H1 (cell line): ENCODE measurements around the gene SNX3. TPM values are rescaled to one million over a fixed set of nuclear protein-coding genes. Genes with fewer than 3 reads are reported as not detected.

ENCODE experiments used
- CTCF ChIA-PET: fragments of 300-600 bp; sonication (Branson Sonifier 250); formaldehyde crosslinking; loops from one replicate; lab custom pipeline; 2021; ENCODE audit not compliant: partially characterized antibody; lab: Charles Lee
- POLR2A ChIA-PET: fragments of 300-600 bp; sonication (Branson Sonifier 250); formaldehyde crosslinking; loops from one replicate; lab custom pipeline; 2021; ENCODE audit warnings: inconsistent platforms; ENCODE audit not compliant: partially characterized antibody; lab: Charles Lee
- DNase-seq, 2 experiments: peaks; one replicate each; pipeline versions ENCODE4 v3.0.0 to v3.0.0-alpha.2; 2010 to 2022; ENCODE audit warnings: low spot score in 2 of 2, low read depth in 1 of 2, mixed read lengths in 1 of 2
- FAIRE-seq: peaks from 2 replicates; lab custom pipeline; 2011; peaks lifted over from hg19 to GRCh38; lab: Jason Lieb, UNC
- H2AFZ ChIP-seq: 2 replicates; pipeline ENCODE4 v1.8.1; 2012; ENCODE audit warnings: low read length, inconsistent platforms
- H2AK5ac ChIP-seq: 2 replicates; pipeline ENCODE4 v1.6.1; 2013; ENCODE audit warnings: low read depth, low read length
- H2BK120ac ChIP-seq: replicated peaks from 2 replicates; pipeline ENCODE3; 2013; ENCODE audit warnings: low read depth, low read length, inconsistent platforms
- H2BK12ac ChIP-seq: 2 replicates; pipeline ENCODE4 v1.6.1; 2013; ENCODE audit warnings: low read depth, low read length
- H2BK15ac ChIP-seq: 2 replicates; pipeline ENCODE4 v1.6.1; 2013; ENCODE audit warnings: low read length
- H2BK20ac ChIP-seq: 2 replicates; pipeline ENCODE4 v1.6.1; 2013; ENCODE audit warnings: low read length
- H2BK5ac ChIP-seq: 2 replicates; pipeline ENCODE4 v1.6.1; 2013; ENCODE audit warnings: low read depth, low read length
- H3K14ac ChIP-seq: 2 replicates; pipeline ENCODE4 v1.6.1; 2013; ENCODE audit warnings: inconsistent platforms; ENCODE audit not compliant: insufficient read length
- H3K18ac ChIP-seq: 2 replicates; pipeline ENCODE4 v1.6.1; 2013; ENCODE audit warnings: low read length; ENCODE audit errors: extremely low read depth
- H3K23ac ChIP-seq: 2 replicates; pipeline ENCODE4 v1.6.1; 2013; ENCODE audit warnings: inconsistent platforms; ENCODE audit not compliant: insufficient read length
- H3K23me2 ChIP-seq: 2 replicates; pipeline ENCODE4 v1.6.1; 2013; ENCODE audit warnings: low read depth, low read length
- H3K27ac ChIP-seq: 2 replicates; pipeline ENCODE4 v1.6.1; 2011; ENCODE audit warnings: low read depth, low read length, inconsistent platforms
- H3K27me3 ChIP-seq, 4 experiments: replicated peaks in 1 of 4; 1 replicate in 1 of 4; 2 replicates in 3 of 4; pipeline versions ENCODE4 v1.6.1 to v1.8.1; 2011 to 2013; ENCODE audit warnings: low read length in 3 of 4, mild to moderate bottlenecking in 3 of 4, inconsistent platforms in 2 of 4, mixed read lengths in 2 of 4, moderate library complexity in 1 of 4; ENCODE audit not compliant: control insufficient read depth in 3 of 4, insufficient read depth in 3 of 4; ENCODE audit errors: extremely low read depth in 1 of 4
- H3K36me3 ChIP-seq, 4 experiments: 2 replicates each; pipeline versions ENCODE4 v1.6.1 to v1.8.1; 2011 to 2013; ENCODE audit warnings: mild to moderate bottlenecking in 4 of 4, low read length in 3 of 4, moderate library complexity in 2 of 4, control low read depth in 1 of 4, inconsistent platforms in 1 of 4; ENCODE audit not compliant: insufficient read depth in 4 of 4, control insufficient read depth in 2 of 4
- H3K4ac ChIP-seq: replicated peaks from 2 replicates; pipeline ENCODE3; 2013; ENCODE audit warnings: low read length, low read depth, mixed read lengths, inconsistent platforms; ENCODE audit not compliant: insufficient read length
- H3K4me1 ChIP-seq, 4 experiments: replicated peaks in 1 of 4; 1 replicate in 1 of 4; 2 replicates in 3 of 4; pipeline versions ENCODE4 v1.6.1 to v1.8.1; 2011 to 2013; ENCODE audit warnings: low read length in 3 of 4, inconsistent platforms in 2 of 4, mixed read lengths in 1 of 4; ENCODE audit not compliant: insufficient read depth in 4 of 4, control insufficient read depth in 3 of 4
- H3K4me2 ChIP-seq, 2 experiments: 2 replicates each; pipeline versions ENCODE4 v1.6.1 to v1.8.1; 2011 to 2013; ENCODE audit warnings: low read depth in 2 of 2, low read length in 2 of 2, control low read depth in 1 of 2, inconsistent platforms in 1 of 2, mild to moderate bottlenecking in 1 of 2; ENCODE audit not compliant: insufficient read depth in 1 of 2
- H3K4me3 ChIP-seq, 4 experiments: fragments of 200-600, 300-600 bp in 1 of 4; sonication (generic), shearing (Covaris generic), sonication (Bioruptor Twin) in 1 of 4; 2 replicates each; pipeline versions ENCODE4 v1.5.1 to v1.8.1; 2011 to 2016; ENCODE audit warnings: low read length in 4 of 4, low read depth in 3 of 4, control low read depth in 2 of 4, inconsistent platforms in 2 of 4, mild to moderate bottlenecking in 2 of 4, mixed read lengths in 1 of 4, moderate library complexity in 1 of 4; ENCODE audit not compliant: insufficient read depth in 2 of 4; ENCODE audit errors: extremely low read depth in 1 of 4
- H3K56ac ChIP-seq: replicated peaks from 2 replicates; pipeline ENCODE3; 2013; ENCODE audit warnings: low read depth, mild to moderate bottlenecking, mixed read lengths, low read length, inconsistent platforms; ENCODE audit not compliant: insufficient read length
- H3K79me1 ChIP-seq: 2 replicates; pipeline ENCODE4 v1.6.1; 2013; ENCODE audit warnings: low read depth, low read length, control low read depth
- H3K79me2 ChIP-seq, 2 experiments: 2 replicates each; pipeline versions ENCODE4 v1.6.1 to v1.8.1; 2012 to 2013; ENCODE audit warnings: low read length in 2 of 2, mild to moderate bottlenecking in 2 of 2, inconsistent platforms in 1 of 2; ENCODE audit not compliant: insufficient read depth in 2 of 2, control insufficient read depth in 1 of 2
- H3K9ac ChIP-seq, 4 experiments: replicated peaks in 1 of 4; 1 replicate in 1 of 4; 2 replicates in 3 of 4; pipeline versions ENCODE4 v1.6.1 to v1.8.1; 2011 to 2013; ENCODE audit warnings: low read depth in 3 of 4, low read length in 3 of 4, control low read depth in 2 of 4, mild to moderate bottlenecking in 2 of 4, moderate library complexity in 2 of 4, inconsistent platforms in 1 of 4; ENCODE audit errors: extremely low read depth in 1 of 4
- H3K9me3 ChIP-seq, 2 experiments: 2 replicates each; pipeline versions ENCODE4 v1.6.1 to v1.8.1; 2012 to 2013; ENCODE audit warnings: mild to moderate bottlenecking in 2 of 2, moderate library complexity in 2 of 2, control low read depth in 1 of 2, inconsistent platforms in 1 of 2, low read depth in 1 of 2, low read length in 1 of 2, mixed read lengths in 1 of 2; ENCODE audit not compliant: insufficient read depth in 2 of 2
- H4K20me1 ChIP-seq, 2 experiments: replicated peaks in 1 of 2; 2 replicates each; pipeline versions ENCODE3 to v1.8.1; 2011 to 2013; ENCODE audit warnings: inconsistent platforms in 2 of 2, low read length in 2 of 2, mild to moderate bottlenecking in 1 of 2; ENCODE audit not compliant: insufficient read depth in 2 of 2, control insufficient read depth in 1 of 2
- H4K5ac ChIP-seq: 2 replicates; pipeline ENCODE4 v1.6.1; 2013; ENCODE audit warnings: low read length, low read depth, mixed read lengths, inconsistent platforms; ENCODE audit not compliant: insufficient read length
- H4K8ac ChIP-seq: 2 replicates; pipeline ENCODE4 v1.8.0; 2013; ENCODE audit warnings: mild to moderate bottlenecking, moderate library complexity, low read length, inconsistent platforms; ENCODE audit not compliant: insufficient read depth; ENCODE audit errors: extremely low read depth
- H4K91ac ChIP-seq: replicated peaks from 2 replicates; pipeline ENCODE3; 2013; ENCODE audit warnings: low read length, mixed read lengths, inconsistent platforms; ENCODE audit not compliant: insufficient read length
- NANOG ChIP-seq: IDR thresholded peaks from 2 replicates; pipeline ENCODE4 v1.6.1; 2011; ENCODE audit warnings: low read length, low read depth, mild to moderate bottlenecking, inconsistent platforms; ENCODE audit not compliant: insufficient read depth, poor library complexity, severe bottlenecking
- WGBS, 2 experiments: shearing (Covaris generic) in 1 of 2; methylation state at CpG; one replicate each; pipeline versions ENCODE4 v1.1.6 to v1.1.7; 2013 to 2015; ENCODE audit warnings: low lambda C conversion rate in 2 of 2, mixed read lengths in 2 of 2, inconsistent platforms in 1 of 2, low coverage in 1 of 2, missing lambda C conversion rate in 1 of 2; ENCODE audit not compliant: insufficient replicate concordance in 2 of 2, insufficient coverage in 1 of 2, insufficient read length in 1 of 2; ENCODE audit errors: extremely low coverage in 1 of 2, missing lambda C conversion rate in 1 of 2; 5-methylcytosine and 5-hydroxymethylcytosine counted together
- polyA plus RNA-seq, 7 experiments: library from polyadenylated mRNA; depleted of rRNA in 3 of 7; stranded (reverse) in 5 of 7; unstranded in 2 of 7; fragments of >200 nt in 5 of 7; fragments of 200-250 nt in 2 of 7; gene quantifications; 1 replicate in 5 of 7; 2 replicates in 1 of 7; 4 replicates in 1 of 7; pipeline versions ENCODE4 v1.2.1 to v1.2.3, GENCODE V29; 2011 to 2013; ENCODE audit warnings: missing spikeins in 2 of 7, mixed read lengths in 2 of 7
- total RNA-seq: library from RNA; stranded (reverse); fragmentation: NEBNext Ultra II Directional; extraction: Animal tissue kit (Norgen Biotek cat#: 25700); gene quantifications from 2 replicates; pipeline ENCODE4 v1.2.1, GENCODE V29; 2021

The SNX3 gene
- total and polyA plus RNA-seq, 2 of the 8 experiments (the other 6 are each of a cell fraction or from before 2014, with no cell fraction given) = 72.5 to 150 TPM

DNA sequence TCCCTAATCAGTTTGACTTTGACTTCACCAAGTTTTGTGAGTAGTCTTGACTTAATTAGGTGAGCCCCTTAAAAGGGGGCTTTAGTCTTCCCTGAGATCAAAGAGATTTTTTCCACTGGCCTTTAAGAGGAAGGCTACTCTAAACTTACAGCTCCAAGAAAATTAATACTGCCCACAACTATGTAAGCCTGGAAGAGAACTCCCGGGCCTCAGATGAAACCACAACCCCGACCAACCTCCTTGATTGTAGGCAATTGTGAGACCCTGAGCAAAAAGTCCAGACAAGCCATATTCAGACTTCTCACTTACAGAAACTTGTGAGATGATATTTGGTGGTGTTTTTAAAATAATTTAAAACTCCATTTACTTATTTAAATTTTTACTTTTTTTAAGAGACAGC, 18.1 kb downstream of the SNX3 start:
- 89% methylated on average over 2 of the region's 2 CpGs; no CpG with 5 or more reads in 1 of the 2 experiments for WGBS, 2 experiments
- no peak overlapping the region for H2BK120ac ChIP-seq
- no peak overlapping the region for H4K91ac ChIP-seq
- POLR2A ChIA-PET = no interaction called here
- H2BK12ac ChIP-seq = no peak overlapping the region
- no peak overlapping the region for H3K14ac ChIP-seq
- no peak for TF ChIP-seq NANOG
- no peak overlapping the region for H2BK15ac ChIP-seq
- H3K36me3 ChIP-seq = no peaks in the 10 kb centered on the region
- H2BK5ac ChIP-seq = no peak overlapping the region
- H3K18ac ChIP-seq = no peak overlapping the region
- no peak overlapping the region for H3K4me2 ChIP-seq
- no peak overlapping the region for H2BK20ac ChIP-seq
- no peaks in the 10 kb centered on the region for H3K27me3 ChIP-seq
- no peaks in the 10 kb centered on the region for H3K23me2 ChIP-seq
- FAIRE-seq (no peak), DNase-seq (no peak)
- H4K5ac ChIP-seq = no peak overlapping the region
- peaks cover 0 to 3% of the 10 kb centered on the region in 2 experiments; a peak in 2 of 4 replicates for H3K79me2 ChIP-seq
- no peak overlapping the region for H3K9ac ChIP-seq
- H3K4me1 ChIP-seq = no peaks in the 10 kb centered on the region
- no peak overlapping the region for H3K4ac ChIP-seq
- no peak overlapping the region for H3K23ac ChIP-seq
- CTCF ChIA-PET = no interaction called here
- no peaks in the 10 kb centered on the region for H4K20me1 ChIP-seq
- no peaks in the 10 kb centered on the region; the same call in 1 of the 2 replicates for H3K79me1 ChIP-seq
- H2AFZ ChIP-seq = no peak overlapping the region
- H3K9me3 ChIP-seq = 0 out of 4 replicates have a peak, but pooled peaks cover 0 to 5% of the 10 kb centered on the region in 2 experiments
- no peak overlapping the region for H3K27ac ChIP-seq
- no peak overlapping the region for H3K4me3 ChIP-seq
- no peak overlapping the region for H2AK5ac ChIP-seq
- no peak overlapping the region for H4K8ac ChIP-seq
- H3K56ac ChIP-seq = no peak overlapping the region
